Ishikawa (cell line): ENCODE measurements around the gene ZNF91.

Experiments
- CEBPB ChIP-seq: IDR thresholded peaks from 2 replicates; pipeline ENCODE4 v1.6.1; 2012
- EGR1 ChIP-seq: IDR thresholded peaks from 2 replicates; pipeline ENCODE4 v1.6.1; 2012
- EP300 ChIP-seq: IDR thresholded peaks from 2 replicates; pipeline ENCODE4 v1.6.1; 2012; ENCODE audit warnings: borderline replicate concordance
- FOXM1 ChIP-seq: IDR thresholded peaks from 2 replicates; pipeline ENCODE4 v1.6.1; 2012; ENCODE audit warnings: low read depth, borderline replicate concordance
- MAX ChIP-seq: IDR thresholded peaks from 2 replicates; pipeline ENCODE4 v1.6.1; 2012
- NFIC ChIP-seq: IDR thresholded peaks from 2 replicates; pipeline ENCODE4 v1.6.1; 2012
- RAD21 ChIP-seq: IDR thresholded peaks from 2 replicates; pipeline ENCODE4 v1.6.1; 2012; ENCODE audit warnings: low read depth
- TAF1 ChIP-seq: IDR thresholded peaks from 2 replicates; pipeline ENCODE4 v1.6.1; 2012; ENCODE audit warnings: low read depth, mild to moderate bottlenecking
- USF1 ChIP-seq: IDR thresholded peaks from 2 replicates; pipeline ENCODE4 v1.6.1; 2012
- YY1 ChIP-seq: IDR thresholded peaks from 2 replicates; pipeline ENCODE4 v1.6.1; 2012; ENCODE audit warnings: low read depth

DNA sequence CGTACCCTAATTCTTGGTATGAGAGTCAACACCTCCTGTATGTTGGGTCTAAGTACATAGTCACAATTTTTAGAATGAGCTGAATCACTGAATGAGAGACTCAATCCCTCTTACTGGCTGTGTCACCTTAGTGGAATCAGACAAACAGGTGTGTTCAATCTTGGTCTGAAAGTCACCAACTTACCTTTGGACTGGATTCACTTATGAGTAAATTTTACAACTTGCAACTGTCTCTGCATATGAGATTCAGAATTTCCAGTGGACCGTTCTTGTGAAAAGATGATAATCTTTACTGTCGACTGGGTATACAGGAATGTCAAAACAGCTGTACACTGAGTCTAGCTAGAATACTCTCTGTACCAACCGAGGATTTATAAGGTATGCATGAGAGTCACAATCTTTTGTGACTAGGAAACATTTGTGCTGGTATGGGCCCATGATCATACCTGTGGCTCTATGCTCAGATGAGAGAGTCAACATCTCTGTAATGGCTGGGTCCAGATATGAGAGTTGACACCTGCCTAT, 5.9 kb upstream of the ZNF91 start:
- TF ChIP-seq CEBPB (no peak), USF1 (no peak), YY1 (no peak), EGR1 (no peak), TAF1 (no peak), EP300 (no peak), NFIC (no peak), RAD21 (no peak), FOXM1 (no peak), MAX (no peak)
